HG02610 (cell line): ENCODE measurements around the gene PADI2.

ENCODE experiments used
- ATAC-seq: cut with Tn5 transposase; IDR thresholded peaks from one replicate; pipeline ENCODE4 v1.9.1; 2021; ENCODE audit warnings: mild to moderate bottlenecking, moderate library complexity; ENCODE audit not compliant: unreplicated experiment

Gene PADI2

DNA sequence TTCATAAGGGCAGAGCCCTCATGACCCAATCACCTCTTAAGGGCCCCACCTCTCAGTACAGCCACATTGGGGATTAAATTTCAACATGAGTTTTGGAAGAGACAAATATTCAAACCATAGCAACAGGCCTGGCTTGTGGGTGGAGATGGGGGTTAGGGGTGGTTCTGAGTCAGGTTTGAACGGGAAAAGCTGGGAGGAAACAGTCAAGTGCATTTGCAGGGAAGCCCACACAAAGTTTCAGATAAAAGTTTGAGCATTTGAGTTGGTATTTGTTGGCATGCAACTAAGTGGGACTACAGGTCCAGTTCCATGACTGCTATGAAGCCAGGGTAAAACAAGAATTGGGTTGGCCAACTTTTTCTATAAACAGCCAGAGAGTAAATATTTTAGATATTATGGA, 21.0 kb upstream of the PADI2 start:
- ATAC-seq: no peak

DNA sequence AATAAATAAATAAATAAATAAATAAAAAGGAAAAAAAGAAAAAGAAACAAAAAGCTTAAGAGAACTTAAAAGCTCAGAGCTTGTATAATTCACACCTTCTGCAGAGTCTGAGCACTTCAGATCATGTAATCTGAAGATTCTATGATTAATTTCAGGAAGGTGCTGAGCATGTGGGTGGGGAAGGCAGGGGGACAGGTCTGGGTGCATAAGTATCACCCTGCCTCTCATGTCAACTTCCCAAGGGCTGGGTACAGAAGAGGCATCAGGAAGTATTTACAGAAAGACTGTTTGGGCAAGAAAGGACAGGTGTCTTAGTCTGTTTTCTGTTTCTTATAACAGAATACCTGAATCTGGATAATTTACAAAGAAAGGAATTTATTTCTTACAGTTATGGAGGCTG, 20.4 kb upstream of the PADI2 start:
- ATAC-seq: no peak

DNA sequence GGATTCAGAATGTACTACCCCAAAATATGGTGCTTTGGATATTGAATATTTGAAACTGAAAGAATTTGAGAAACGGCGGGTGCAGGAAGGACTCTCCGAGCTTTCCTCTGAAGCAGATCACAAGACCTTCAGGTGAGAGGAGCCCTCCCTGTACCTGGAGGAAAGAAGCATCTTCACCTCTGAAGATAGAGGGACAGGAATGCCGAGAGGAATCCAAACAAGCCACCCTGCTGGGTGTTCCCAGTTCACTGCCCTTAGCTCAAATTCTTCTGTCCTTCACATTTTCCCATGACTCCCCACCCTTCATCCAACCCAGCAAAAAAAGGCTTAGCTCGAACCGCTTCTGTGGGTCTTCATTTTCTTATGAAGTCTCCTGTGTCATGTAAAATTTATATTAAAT, 18.2 kb upstream of the PADI2 start:
- ATAC-seq: no peak

DNA sequence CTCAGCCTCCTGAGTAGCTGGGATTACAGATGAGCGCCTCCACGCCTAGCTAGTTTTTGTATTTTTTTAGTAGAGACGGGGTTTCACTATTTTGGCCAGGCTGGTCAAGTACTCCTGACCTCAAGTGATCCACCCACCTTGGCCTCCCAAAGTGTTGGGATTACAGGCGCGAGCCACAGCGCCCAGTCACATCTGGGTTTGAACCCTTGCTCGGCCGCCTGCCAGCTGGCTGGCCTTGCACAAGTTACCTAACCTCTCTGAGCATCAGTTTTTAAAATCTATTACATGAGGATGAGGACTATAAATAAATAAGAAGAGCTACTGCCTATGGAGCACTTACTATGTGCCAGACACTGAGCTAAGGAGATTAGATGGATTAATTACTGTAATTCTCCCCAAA, 17.7 kb upstream of the PADI2 start:
- no peak for ATAC-seq

DNA sequence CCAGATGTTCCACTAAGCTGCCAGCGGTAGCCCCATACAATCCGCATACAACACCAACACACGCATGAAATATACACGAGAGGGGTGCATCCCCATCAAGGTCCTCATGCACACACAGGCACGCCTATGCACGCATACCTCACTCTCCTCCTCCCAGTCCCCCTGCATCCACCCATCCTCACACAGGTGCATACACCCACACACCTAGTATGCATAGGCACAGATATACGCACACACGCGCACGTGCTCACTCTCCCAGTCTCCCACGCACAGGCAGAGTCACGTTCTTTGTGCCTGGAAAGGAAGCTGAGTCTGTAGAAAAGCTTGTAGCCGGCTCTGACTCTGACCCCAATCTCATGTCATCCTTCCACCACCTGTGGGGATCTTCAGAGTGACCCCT, 16.9 kb upstream of the PADI2 start:
- ATAC-seq: no peak

DNA sequence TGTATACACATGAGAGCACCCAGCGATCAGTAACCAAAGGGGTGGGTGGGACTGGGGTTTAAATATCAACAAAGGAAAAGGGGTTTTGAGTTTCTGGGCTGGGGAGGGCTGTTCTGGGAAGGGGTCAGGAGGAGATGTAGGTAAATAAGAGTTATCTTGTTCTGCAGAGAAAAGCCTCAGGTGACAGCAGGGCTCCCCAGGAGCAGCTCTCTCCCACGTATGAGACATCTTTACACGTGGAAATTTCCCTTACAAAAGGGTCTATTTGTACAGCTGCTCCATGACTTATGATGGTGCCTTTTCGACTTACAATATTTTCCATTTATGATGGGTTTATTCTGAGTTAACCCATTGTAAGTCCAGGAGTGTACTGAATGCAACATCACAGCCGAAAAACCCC, 16.3 kb upstream of the PADI2 start:
- ATAC-seq: no peak

DNA sequence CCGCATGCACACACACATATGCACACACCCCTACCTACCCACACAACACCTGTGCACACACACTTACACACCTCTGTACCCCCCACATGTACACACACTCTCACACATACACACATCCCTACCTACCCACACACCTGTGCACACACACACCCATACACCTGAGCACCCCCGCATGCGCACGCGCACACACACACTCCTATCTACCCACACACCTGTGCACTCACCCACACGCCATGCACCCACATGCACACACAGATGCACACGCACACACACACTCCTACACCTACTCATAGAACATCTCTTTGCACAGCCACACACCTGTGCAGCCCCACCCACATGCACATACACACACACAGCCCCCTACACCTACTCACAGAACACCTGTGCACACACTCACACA, 15.5 kb upstream of the PADI2 start:
- ATAC-seq: no peak

DNA sequence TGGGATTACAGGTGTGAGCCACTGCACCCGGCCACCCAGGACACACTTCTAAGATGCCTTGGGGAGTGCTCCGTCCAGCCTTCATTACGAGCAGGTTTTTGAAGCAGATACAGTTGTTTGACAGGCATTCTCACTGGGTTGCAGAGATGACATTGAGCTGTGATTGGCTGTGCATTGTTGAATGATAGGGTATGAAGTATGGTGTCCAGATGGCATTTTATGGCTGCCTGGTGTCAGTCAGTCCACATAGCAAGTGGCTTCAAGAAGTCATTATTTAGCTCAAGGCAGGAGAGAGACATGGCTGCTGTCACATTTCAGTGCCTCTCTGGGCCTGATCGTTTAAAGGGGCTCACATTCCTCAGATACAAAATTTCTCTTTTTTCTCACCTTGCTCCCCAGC, 14.8 kb upstream of the PADI2 start:
- no peak for ATAC-seq

DNA sequence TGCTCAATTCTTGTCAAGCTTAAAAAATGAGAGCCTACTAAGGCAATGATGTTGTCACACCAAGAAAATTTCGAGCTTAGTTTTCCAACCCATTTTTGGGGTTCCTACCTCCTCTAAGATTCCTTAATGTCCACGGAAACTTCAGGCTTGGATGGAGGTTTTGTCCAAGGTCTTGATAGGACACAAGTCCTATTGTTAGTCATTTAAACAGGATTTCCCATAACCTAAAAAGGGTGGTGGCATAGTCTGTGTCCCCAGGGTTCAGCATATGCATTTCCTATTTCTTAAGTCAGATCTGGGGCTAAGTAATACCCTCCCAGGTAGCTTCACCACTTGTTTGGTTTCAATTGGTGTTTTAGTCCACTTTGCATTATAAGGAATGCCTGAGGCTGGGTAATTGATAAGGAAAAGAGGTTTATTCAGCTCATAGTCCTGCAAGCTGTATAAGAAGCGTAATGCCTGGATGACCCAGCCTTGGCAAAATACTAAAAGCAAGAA, 10.9 kb upstream of the PADI2 start:
- ATAC-seq: no peak

DNA sequence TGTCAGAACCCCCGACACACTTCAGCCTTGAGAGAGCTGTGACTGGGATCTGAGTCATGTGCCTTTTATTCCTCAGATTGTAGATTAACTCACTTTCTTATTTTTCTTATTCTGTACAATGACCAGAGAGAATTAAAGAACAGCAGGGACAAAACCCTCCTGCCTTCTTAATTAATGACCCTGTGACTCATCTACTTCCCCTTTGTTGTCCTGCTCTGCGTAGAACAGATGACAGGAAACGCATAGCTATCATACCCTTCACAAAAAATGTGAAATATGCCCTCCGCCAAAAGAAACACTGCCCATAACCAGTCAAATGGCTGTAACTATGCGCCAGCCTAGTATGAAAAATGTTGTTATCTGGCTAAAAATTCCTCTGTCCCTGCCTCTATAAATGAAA, 9.1 kb upstream of the PADI2 start:
- ATAC-seq: no peak

DNA sequence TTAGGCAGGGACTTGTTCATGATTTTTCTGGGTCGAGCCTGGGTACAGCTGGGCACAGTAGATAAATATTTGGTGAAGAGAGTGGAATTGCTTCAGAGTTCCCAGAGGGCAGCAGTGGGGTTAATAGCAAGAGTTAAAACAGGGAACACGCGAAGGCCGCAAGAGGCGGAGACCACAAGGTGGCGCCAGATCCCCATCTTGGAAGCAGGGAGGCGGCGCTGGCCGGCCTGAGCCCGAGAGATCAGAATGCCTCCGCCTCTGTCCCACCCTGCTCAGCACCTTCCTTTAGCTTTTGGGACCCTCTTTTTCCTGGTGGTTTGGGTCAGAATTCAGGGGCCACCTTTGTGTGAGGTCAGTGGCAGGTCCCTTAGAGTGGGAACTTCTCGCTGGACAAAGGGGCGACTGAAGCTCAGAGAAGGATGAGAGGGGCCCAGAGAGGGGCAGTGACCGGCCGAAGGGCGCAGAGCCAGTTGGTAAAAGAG, 6.5 kb upstream of the PADI2 start:
- ATAC-seq: no peak

DNA sequence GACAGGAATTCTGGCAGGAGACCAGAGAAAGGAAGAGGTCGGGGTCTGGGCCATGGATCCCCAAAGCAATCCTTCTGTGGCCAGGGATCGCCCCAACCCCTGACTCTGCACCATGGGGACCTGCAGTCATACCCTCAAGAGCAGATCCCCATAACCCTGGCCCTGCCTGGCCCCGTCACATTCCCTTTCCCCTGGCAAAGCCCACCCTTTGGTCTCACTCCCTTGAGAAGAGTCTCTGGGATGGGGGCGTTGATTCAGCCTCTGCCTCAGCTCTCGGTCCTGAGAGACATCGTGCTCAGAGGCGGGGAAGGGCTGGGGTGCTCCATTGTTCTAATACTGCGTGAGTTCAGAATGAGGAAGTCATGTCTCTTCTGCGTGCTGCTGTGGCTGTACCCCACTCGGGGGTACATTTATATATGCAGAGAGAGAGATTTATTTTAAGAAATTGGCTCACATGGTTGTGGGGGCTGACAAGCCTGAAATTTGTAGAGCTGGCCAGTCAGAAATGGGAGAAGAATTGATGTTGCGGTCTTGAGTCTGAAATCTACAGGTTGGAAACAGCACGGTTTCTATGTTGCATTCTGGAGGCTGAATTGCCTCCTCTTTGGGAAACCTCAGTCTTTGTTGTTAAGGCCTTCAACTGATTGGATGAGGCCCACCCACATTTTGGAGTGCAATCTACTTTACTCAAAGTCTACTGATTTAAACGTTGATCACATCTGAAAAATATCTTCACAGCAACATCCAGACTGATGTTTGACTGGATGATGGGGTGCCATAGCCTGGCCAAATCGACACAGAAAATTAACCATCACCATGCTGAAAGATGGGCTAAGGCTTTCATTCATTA, 4.2 kb upstream of the PADI2 start:
- ATAC-seq: no peak

DNA sequence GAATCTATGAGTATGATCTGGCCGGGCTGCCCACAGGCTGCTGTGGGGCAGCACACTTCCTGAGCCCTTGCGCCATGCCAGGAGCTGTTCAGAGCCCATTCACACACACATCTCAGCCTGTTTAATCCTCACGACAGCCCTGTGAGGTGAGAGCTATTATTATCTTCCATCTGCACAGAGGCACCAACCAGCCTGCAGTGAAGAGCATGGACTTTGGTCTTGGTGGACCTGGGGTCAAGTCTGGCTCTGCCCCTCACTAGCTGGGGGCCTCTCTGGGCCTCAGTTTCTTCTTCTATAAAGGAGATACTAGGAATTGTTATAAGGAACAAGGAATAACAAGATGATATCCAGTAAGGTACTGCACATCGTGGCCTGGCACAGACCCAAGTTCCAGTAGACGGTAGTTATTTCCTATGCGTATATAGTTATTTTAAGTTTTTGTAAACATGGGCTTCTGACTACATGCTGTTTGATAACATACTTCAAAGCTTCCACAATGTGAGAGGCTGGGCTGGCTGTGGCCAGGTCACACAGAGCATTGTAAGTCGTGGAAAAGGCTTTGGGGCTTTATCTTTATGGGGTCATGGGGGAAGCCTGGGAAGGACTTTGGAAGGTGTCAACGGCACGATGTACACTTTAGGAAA, 3.4 kb upstream of the PADI2 start:
- ATAC-seq: no peak

DNA sequence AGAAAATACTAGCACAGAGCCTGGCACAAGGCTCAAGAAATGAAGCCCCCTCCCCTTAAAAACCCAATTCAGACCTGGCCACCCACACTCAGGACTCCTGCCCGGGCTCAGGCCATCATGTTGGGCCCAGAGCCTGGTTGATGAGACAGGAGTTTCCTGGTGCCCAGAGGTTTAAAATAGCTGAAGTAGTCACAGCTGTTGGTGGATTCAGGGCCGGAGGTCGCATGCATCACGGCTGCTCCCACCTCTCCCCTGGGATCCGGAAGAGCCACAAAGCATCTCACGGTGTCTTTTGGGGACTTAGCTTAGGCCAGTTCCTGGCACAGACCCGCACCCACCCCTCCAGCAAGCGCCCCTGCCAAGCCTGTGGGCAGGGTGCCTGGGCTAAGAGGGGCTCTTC, 2.6 kb upstream of the PADI2 start:
- ATAC-seq: no peak

DNA sequence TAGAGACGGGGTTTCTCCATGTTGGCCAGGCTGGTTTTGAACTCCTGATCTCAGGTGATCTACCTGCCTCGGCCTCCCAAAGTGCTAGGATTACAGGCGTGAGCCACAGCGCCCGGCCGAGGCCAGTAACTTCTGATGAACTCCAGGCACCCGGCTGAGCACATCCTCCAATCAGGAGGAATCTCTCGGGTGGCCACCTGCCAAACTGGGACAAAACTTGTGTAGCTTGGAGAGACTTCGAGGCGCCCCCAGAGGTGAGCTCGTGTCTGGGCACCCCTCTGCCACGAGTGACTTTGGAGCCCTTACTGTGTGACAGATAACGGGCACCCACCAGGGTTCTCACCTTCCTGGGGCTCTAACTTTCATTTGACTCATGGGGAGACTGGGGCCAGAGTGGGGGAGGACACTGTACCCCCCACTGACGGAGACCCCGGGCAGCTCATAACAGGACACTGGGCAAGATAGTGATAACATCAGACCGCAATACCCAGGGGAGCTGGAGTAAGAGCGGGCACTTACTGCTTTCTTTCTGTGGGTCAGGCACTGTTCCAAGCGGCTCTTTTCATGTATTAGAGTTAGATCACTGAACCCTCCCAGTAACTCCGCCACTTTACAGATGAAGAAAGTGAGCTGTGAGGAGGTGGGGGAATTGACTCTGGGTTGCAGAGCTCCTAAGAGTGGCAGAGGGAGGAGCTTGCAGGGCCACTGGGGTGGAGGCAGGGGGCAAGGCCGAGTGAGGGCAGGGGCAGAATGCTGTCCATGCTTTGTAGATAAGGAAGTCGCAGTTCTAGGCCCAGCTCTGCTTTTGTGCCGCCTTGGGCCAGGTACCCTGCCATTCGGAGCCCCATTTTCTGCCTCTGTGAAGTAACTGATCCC, 1.9 kb upstream of the PADI2 start:
- ATAC-seq: no peak

DNA sequence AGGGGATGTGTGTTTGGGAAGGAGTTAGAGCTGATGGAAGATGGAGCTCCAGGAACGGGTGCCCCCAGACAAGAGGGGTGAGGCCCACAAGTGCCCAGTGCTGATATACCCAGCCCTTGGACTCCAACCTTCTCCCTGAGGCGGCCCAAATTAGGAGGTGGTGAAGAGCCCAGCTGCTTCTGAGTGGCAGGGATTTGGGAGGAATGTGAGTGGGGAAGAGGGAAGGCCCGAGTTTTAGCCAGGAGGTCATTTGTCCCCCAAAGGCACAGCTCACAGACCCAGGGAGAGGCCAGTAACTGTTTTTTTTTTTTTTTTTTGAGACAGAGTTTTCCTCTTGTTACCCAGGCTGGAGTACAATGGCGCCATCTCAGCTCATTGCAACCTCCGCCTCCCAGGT, 1.2 kb upstream of the PADI2 start:
- no peak for ATAC-seq

DNA sequence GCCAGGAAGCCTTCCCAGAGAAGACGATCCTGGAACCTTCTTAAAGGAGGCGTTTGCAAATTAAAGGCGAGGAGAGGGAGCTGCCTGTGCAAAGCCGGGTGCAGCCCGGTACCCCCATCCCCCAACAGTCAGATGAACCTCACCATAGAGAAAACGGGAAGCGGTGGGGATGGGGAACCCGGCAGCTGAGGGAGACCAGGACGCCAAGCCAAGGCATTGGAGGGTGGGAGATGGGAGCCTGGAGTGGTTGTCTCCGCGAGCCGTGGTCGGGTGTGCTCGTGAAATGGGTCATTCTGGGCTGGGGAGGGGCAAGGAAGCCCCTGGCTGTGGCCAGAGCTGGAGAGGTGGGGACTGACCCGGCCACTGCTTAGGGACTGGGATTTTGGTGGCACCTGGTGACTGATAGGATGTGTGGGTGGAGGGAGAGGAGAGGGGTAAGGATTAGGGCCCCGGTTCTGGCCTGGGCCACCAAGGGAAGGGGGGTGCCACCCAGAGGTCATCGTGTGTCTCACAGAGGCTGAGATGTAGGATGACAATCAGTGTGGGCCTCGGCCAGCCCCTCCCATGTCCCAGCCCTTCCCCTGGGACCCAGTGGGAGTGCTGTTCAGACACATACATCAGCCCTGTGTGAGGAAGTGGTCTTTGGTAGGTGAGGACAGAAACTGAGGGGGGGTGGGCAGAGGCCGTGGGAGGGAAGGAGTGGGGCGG, 676 bp upstream of the PADI2 start:
- ATAC-seq: no peak

DNA sequence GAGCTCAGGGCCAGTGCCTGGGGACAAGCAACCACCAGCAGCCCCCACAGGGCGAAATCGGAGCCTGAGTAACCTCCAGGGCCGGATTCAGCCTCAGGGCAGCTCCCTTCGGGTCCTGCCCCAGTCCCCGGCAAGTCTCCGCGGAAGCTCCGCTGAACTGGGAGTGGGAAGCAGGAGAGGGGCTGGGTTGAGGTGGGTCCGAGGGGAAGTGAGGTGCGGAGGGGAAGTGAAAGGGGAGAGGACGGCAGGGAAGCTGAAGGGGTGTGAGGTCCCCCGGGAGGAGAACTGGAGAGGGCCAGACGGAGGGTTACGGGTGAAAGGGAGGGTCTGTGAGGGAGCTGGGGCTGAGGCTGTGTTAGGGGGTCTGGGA, 560 bp downstream of the PADI2 start:
- no peak for ATAC-seq

DNA sequence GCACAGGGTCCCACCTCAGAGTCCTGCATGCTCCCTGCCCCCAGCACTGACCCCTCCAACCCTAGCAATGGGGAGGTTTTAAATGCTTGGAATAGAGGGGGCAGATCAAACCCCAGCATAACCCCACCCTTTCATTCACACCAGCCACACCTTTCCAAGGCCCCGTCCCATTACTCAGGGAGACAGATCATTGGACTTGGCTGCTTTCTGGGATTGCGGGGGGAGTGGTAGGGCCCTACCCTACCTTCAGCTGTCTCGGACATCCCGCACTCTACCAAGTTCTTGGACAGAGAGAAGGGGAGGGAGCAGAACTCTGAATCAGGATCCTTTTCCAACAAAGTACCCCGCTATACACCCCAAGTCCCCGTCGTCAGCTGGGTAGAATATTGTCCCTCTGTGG, 983 bp downstream of the PADI2 start:
- no peak for ATAC-seq

DNA sequence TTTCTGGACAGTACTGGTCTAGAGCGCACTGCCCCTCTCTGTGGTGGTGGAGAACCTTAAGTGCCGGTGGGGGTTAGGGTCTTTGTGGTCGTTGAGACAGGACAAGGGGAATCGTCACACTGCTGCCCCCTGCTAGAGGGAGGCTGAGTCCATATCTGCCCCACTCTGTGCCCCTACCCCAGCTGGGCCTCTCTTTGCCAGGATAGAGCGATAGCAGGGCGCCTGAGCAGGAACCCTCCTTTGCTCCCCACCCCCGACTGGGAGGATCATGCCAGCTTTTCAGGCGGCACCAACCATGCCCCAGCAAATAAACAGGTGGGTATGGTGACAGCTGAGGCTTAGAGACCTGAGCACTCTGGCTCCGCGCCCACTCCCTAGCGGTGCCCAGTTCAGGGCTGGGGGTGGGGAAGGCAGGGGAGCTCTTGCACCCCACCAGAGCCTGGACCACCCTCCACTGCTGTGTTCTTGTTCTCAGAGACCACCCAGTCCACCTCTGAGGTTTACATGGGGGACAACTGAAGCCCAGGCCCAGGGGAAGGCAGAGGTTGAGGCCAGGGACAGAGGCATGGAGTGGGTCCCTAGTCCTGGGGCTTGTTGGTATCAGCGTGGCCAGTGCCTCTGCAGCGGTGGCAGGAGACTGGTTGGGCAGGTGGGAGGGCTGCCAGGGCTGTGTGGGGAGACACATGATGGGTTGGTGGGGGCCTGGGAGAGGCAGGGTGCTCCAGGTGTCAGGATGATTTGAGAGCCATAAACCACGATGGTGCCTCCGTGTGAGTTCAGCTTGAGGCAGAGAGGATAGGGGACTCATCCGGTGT, 1.6 kb downstream of the PADI2 start:
- no peak for ATAC-seq
